ENCODE results near the gene TBL1XR1. TPM values are rescaled to one million over a fixed set of nuclear protein-coding genes. Genes with fewer than 3 reads are reported as not detected.

Gene TBL1XR1
- total RNA-seq, 1 experiment from 2014 or later = 77.6 TPM

DNA sequence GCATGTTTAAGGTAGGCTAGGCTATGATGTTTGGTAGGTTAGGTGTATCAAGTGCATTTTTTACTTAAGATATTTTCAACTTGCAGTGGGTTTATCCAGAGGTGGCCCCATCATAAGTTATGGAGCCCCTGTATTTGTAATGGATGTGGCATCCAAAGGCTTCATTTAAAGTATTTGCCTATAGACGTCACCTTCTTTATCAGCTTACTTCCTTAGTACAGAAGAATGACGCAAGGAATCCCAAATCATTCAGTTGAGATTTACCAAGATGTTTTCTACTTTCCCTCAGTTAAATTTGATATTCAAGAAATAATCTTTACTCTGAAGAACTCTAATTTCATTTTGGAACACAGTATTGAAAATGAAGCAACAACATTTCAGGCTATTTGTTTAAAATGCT is 201.3 kb downstream of the TBL1XR1 start:
- ATAC-seq (no peak), DNase-seq (no peak)
- H3F3A ChIP-seq (ENCODE audit: low read length, unreplicated experiment) = no peaks in the 10 kb centered on the region
- H2AFZ ChIP-seq (ENCODE audit: low read length) = no peak overlapping the region
- POLR2A ChIA-PET (ENCODE audit: unreplicated experiment) = no interaction called here
- H3K79me2 ChIP-seq (ENCODE audit: low read length) = no peaks in the 10 kb centered on the region
- TF ChIP-seq CTCF (conservative IDR thresholded peaks at IDR 0.05; ENCODE audit: low read depth, low read length) (no peak), EZH2phosphoT487 (IDR thresholded peaks at IDR 0.05; ENCODE audit: borderline replicate concordance, low read length) (no peak), EZH2 (IDR thresholded peaks at IDR 0.05; ENCODE audit: low read length, unreplicated experiment) (no peak)
- H4K20me1 ChIP-seq (ENCODE audit: low read length) = no peaks in the 10 kb centered on the region
- H3K9me2 ChIP-seq (replicated peaks; ENCODE audit: low read length) = no peaks in the 10 kb centered on the region
- no peaks in the 10 kb centered on the region for H3K9me3 ChIP-seq (ENCODE audit: low read length)
- H3K4me2 ChIP-seq (ENCODE audit: low read length) = no peak overlapping the region
- intact Hi-C loops (cut with micrococcal nuclease) = no loop called here
- H3K36me3 ChIP-seq (ENCODE audit: low read depth, low read length) = no peaks in the 10 kb centered on the region
- CTCF ChIA-PET = no interaction called here
- no peak overlapping the region for H3K9ac ChIP-seq (ENCODE audit: low read length)
- H3K4me3 ChIP-seq (ENCODE audit: low read length) = no peak overlapping the region
- H3K27ac ChIP-seq (ENCODE audit: low read length) = no peak overlapping the region
- H3K27me3 ChIP-seq (ENCODE audit: low read length) = no peaks in the 10 kb centered on the region
- BruUV-seq (replicated peaks) = no TSS peak
- no peaks in the 10 kb centered on the region for H3K4me1 ChIP-seq (ENCODE audit: insufficient read depth, low read length)

- no peak overlapping the region for H3K27ac ChIP-seq (ENCODE audit: low read length)
- TF ChIP-seq EZH2 (IDR thresholded peaks at IDR 0.05; ENCODE audit: low read length, unreplicated experiment) (no peak), CTCF (conservative IDR thresholded peaks at IDR 0.05; ENCODE audit: low read depth, low read length) (no peak), EZH2phosphoT487 (IDR thresholded peaks at IDR 0.05; ENCODE audit: borderline replicate concordance, low read length) (no peak)
- no peak overlapping the region for H3K9ac ChIP-seq (ENCODE audit: low read length)
- no TSS peak for BruUV-seq (replicated peaks)
- no peaks in the 10 kb centered on the region for H3K36me3 ChIP-seq (ENCODE audit: low read depth, low read length)
- H4K20me1 ChIP-seq (ENCODE audit: low read length) = no peaks in the 10 kb centered on the region
- H3K9me3 ChIP-seq (ENCODE audit: low read length) = no peaks in the 10 kb centered on the region
- H3K4me2 ChIP-seq (ENCODE audit: low read length) = no peak overlapping the region
- no peak overlapping the region for H3K4me3 ChIP-seq (ENCODE audit: low read length)
- intact Hi-C loops (cut with micrococcal nuclease) = no loop called here
- CTCF ChIA-PET = no interaction called here
- no peaks in the 10 kb centered on the region for H3K27me3 ChIP-seq (ENCODE audit: low read length)
- no peaks in the 10 kb centered on the region for H3F3A ChIP-seq (ENCODE audit: low read length, unreplicated experiment)
- no peak for DNase-seq
- ATAC-seq = no peak
- no peak overlapping the region for H2AFZ ChIP-seq (ENCODE audit: low read length)
- H3K9me2 ChIP-seq (replicated peaks; ENCODE audit: low read length) = no peaks in the 10 kb centered on the region
- POLR2A ChIA-PET (ENCODE audit: unreplicated experiment) = no interaction called here
- H3K79me2 ChIP-seq (ENCODE audit: low read length) = no peaks in the 10 kb centered on the region
- no peaks in the 10 kb centered on the region for H3K4me1 ChIP-seq (ENCODE audit: insufficient read depth, low read length)
These were observed 202.1 kb downstream of the TBL1XR1 start for GRCh38 chr3:176994891-176995781.

DNA sequence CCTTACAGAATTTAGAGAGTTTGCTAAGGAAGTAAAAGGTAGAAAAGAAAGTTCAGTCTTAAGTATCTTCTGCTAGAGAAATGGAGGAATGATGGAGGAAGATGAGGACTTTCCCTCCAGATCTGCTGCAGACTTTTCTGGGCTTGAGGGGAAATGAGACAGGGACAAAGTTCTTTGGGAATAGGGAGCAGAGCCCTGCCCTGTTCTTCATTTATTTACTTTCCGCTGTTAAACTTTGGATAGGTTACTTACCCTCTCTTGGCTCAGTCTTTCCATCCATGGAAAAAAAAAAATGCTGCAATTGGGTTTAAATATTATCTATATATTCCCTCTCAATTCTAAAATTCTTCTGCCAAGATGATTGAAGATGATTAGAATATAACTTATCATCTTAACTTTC is 202.9 kb downstream of the TBL1XR1 start:
- H3K9me2 ChIP-seq (replicated peaks; ENCODE audit: low read length) = no peaks in the 10 kb centered on the region
- no peak overlapping the region for H2AFZ ChIP-seq (ENCODE audit: low read length)
- BruUV-seq (replicated peaks) = no TSS peak
- no peak overlapping the region for H3K4me2 ChIP-seq (ENCODE audit: low read length)
- CTCF ChIA-PET = no interaction called here
- intact Hi-C loops (cut with micrococcal nuclease) = no loop called here
- H3K27me3 ChIP-seq (ENCODE audit: low read length) = no peaks in the 10 kb centered on the region
- no peaks in the 10 kb centered on the region for H3K9me3 ChIP-seq (ENCODE audit: low read length)
- no peaks in the 10 kb centered on the region for H4K20me1 ChIP-seq (ENCODE audit: low read length)
- ATAC-seq (no peak), DNase-seq (no peak)
- H3K79me2 ChIP-seq (ENCODE audit: low read length) = no peaks in the 10 kb centered on the region
- H3K4me1 ChIP-seq (ENCODE audit: insufficient read depth, low read length) = no peaks in the 10 kb centered on the region
- no peaks in the 10 kb centered on the region for H3F3A ChIP-seq (ENCODE audit: low read length, unreplicated experiment)
- no peak overlapping the region for H3K27ac ChIP-seq (ENCODE audit: low read length)
- H3K36me3 ChIP-seq (ENCODE audit: low read depth, low read length) = no peaks in the 10 kb centered on the region
- POLR2A ChIA-PET (ENCODE audit: unreplicated experiment) = no interaction called here
- no peak overlapping the region for H3K4me3 ChIP-seq (ENCODE audit: low read length)
- TF ChIP-seq EZH2phosphoT487 (IDR thresholded peaks at IDR 0.05; ENCODE audit: borderline replicate concordance, low read length) (no peak), CTCF (conservative IDR thresholded peaks at IDR 0.05; ENCODE audit: low read depth, low read length) (no peak), EZH2 (IDR thresholded peaks at IDR 0.05; ENCODE audit: low read length, unreplicated experiment) (no peak)
- no peak overlapping the region for H3K9ac ChIP-seq (ENCODE audit: low read length)

Data from PC-3 (cell line).